Mononuclear cell (primary cell): ENCODE data around the gene DEPDC4. TPM values are rescaled to one million over a fixed set of nuclear protein-coding genes. Genes with fewer than 3 reads are reported as not detected.
"Not testable (repeated sequence)": the region's sequence is repeated elsewhere in the genome, so short reads cannot be mapped to it uniquely, and the experiment has no call there.

Experiments
- H3K27me3 ChIP-seq: 2 replicates; pipeline ENCODE4 v1.6.0; 2011; ENCODE audit warnings: low read length, control low read depth; ENCODE audit not compliant: insufficient read depth
- H3K4me1 ChIP-seq: 2 replicates; pipeline ENCODE4 v1.5.1; 2011; ENCODE audit warnings: mild to moderate bottlenecking, low read length, control low read depth; ENCODE audit not compliant: insufficient read depth
- H3K4me3 ChIP-seq: 2 replicates; pipeline ENCODE4 v1.5.1; 2011; ENCODE audit warnings: mild to moderate bottlenecking, low read length, moderate library complexity
- H3K9me3 ChIP-seq: 2 replicates; pipeline ENCODE4 v1.5.1; 2011; ENCODE audit warnings: low read depth, mild to moderate bottlenecking, control low read depth, low read length
- total RNA-seq: library from RNA; depleted of rRNA; stranded (reverse); fragments of >200 nt; gene quantifications from one replicate; pipeline ENCODE4 v1.2.3, GENCODE V29; 2012

The DEPDC4 gene
- total RNA-seq, 1 donor, result not detected

GRCh38 chr12:100239589-100239988 is 27.3 kb downstream of the DEPDC4 start:
- H3K4me1 ChIP-seq, result no peaks in the 10 kb centered on the region
- H3K9me3 ChIP-seq, result no peaks in the 10 kb centered on the region
- no peaks in the 10 kb centered on the region for H3K27me3 ChIP-seq
- H3K4me3 ChIP-seq, result no peak overlapping the region

GRCh38 chr12:100238801-100239200 is 28.1 kb downstream of the DEPDC4 start:
- H3K27me3 ChIP-seq, result no peaks in the 10 kb centered on the region
- H3K9me3 ChIP-seq, result no peaks in the 10 kb centered on the region
- H3K4me3 ChIP-seq, result no peak overlapping the region
- H3K4me1 ChIP-seq, result no peaks in the 10 kb centered on the region

DNA sequence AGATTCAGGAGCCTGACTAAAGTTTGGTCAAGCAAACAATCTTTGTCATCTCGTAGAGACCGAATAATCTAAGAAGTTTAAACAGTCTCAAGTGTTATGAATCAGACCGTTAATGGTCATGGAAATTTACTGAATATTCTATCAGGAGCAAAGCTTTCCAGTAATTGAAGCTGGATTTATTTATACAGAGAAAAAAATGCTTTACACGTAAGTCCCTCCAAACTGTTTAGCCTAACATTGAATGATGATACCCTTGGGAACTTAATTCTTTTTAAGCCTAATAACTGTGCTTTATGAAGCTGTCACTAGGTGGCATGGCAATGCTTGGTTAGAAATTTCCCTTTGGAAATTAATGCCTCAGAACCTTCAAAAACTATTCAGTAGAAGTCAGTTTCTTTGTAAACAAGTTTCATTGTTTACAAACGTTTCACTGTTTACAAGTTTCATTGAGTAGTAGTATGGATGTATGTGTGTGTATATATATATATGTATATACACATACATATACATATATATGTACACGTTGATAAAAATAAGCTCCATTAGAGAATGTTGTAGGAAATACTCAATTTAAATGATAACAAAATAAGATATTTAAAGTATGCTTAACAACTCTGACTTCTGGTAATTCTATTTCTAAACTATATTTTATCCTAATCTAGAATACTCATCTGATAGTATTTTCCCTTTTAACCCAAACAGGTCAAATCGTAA is 32.1 kb downstream of the DEPDC4 start:
- H3K4me1 ChIP-seq, result no peaks in the 10 kb centered on the region
- no peaks in the 10 kb centered on the region for H3K9me3 ChIP-seq
- H3K4me3 ChIP-seq, result no peak overlapping the region
- H3K27me3 ChIP-seq, result no peaks in the 10 kb centered on the region

DNA sequence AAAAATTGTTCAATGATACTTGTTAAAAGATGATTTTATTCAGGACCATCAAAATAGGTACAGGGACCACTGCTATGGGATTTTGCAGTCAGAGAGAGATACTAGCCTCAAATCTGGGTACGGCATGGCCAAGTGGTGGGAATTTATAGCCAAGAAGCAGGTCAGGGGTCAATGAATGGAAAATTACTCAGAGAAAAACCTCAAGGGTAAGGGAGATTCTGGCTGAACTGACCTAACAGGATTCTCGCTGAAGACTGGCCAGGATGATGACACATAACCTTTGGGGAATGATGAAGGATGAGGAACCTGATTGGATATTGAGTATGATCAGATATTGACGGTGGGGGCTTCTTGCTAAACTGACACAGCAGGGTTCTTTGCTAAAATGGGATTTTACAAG is 32.7 kb downstream of the DEPDC4 start:
- H3K4me3 ChIP-seq, result no peak overlapping the region
- no peaks in the 10 kb centered on the region for H3K4me1 ChIP-seq
- H3K9me3 ChIP-seq, result no peaks in the 10 kb centered on the region
- H3K27me3 ChIP-seq, result no peaks in the 10 kb centered on the region

DNA sequence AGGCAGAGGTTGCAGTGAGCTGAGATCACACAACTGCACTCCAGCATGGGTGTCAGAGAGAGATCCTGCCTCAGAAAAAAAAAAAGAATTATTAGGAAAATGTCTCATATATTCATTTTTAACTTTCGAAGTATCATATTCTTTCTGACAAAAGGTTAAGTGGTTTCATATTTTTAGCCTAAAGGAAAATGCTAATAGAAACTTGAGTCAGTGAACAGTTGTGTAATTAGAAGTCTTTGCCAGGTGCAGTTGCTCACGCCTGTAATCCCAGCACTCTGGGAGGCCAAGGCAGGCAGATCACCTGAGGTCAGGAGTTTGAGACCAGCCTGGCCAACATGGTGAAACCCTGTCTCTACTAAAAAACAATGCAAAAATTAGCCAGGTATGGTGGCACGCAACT is 35.0 kb downstream of the DEPDC4 start:
- H3K4me3 ChIP-seq, H3K9me3 ChIP-seq, H3K4me1 ChIP-seq, H3K27me3 ChIP-seq: not testable (repeated sequence)

DNA sequence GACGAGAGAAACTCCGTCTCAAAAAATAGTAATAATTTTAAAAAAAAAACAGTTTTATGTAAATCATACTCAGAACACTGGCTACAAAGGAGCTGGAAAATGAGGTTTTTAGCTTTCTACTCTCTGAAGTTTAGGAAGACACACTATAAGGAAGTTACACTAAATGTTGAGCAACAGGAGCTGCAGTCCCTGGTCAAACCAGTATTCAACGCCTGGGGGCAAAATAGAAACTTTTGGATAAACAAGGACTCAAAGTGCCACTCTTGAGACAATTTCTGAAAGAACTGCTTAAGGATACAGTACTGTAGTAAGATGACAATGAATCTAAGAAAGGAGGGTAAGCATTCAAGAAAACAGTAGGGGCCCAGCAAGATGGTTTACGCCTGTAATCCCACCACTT is 37.0 kb downstream of the DEPDC4 start:
- Histone ChIP-seq H3K4me3 (no peak overlapping the region), H3K4me1 (no peaks in the 10 kb centered on the region)

GRCh38 chr12:100229036-100229635 is 37.7 kb downstream of the DEPDC4 start:
- no peaks in the 10 kb centered on the region for H3K27me3 ChIP-seq
- no peak overlapping the region for H3K4me3 ChIP-seq
- no peaks in the 10 kb centered on the region for H3K4me1 ChIP-seq
- no peaks in the 10 kb centered on the region for H3K9me3 ChIP-seq

More for the DNA sequence above, 37.0 kb downstream of the DEPDC4 start:
- no peaks in the 10 kb centered on the region for H3K9me3 ChIP-seq
- no peaks in the 10 kb centered on the region for H3K27me3 ChIP-seq

- H3K4me1 ChIP-seq, result no peaks in the 10 kb centered on the region
- H3K4me3 ChIP-seq, result no peak overlapping the region
- H3K9me3 ChIP-seq, result no peaks in the 10 kb centered on the region
- H3K27me3 ChIP-seq, result no peaks in the 10 kb centered on the region
These were observed 41.4 kb downstream of the DEPDC4 start for GRCh38 chr12:100225491-100225890.

DNA sequence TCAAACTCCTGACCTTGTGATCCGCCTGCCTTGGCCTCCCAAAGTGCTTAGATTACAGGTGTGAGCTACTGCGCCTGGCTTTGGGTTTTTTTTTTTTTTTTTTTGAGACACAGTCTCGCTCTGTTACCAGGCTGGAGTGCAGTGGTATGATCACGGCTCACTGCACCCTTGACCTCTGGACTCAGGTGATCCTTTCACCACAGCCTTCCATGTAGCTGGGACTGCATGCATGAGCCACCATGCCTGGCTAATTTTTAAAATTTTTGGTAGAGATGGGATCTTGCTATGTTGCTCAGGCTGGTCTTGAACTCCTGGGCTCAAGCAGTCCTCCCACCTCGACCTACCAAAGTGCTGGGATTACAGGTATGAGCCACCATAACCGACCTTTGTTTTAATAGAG is 44.7 kb downstream of the DEPDC4 start:
- H3K4me3 ChIP-seq, H3K9me3 ChIP-seq, H3K27me3 ChIP-seq, H3K4me1 ChIP-seq: not testable (repeated sequence)

- no peaks in the 10 kb centered on the region for H3K27me3 ChIP-seq
- H3K4me3 ChIP-seq, result no peak overlapping the region
These were observed 45.4 kb downstream of the DEPDC4 start for GRCh38 chr12:100221523-100221922.

GRCh38 chr12:100219328-100220109 is 47.4 kb downstream of the DEPDC4 start:
- Histone ChIP-seq H3K4me3 (no peak overlapping the region), H3K27me3 (no peaks in the 10 kb centered on the region), H3K4me1 (peaks cover 4% of the 10 kb centered on the region), H3K9me3 (no peaks in the 10 kb centered on the region)

More at GRCh38 chr12:100221523-100221922, 45.4 kb downstream of the DEPDC4 start:
- H3K4me1 ChIP-seq, result no peaks in the 10 kb centered on the region
- no peaks in the 10 kb centered on the region for H3K9me3 ChIP-seq

- Histone ChIP-seq H3K9me3 (no peaks in the 10 kb centered on the region), H3K4me1 (peaks cover 7% of the 10 kb centered on the region), H3K27me3 (no peaks in the 10 kb centered on the region), H3K4me3 (no peak overlapping the region)
These were observed 50.5 kb downstream of the DEPDC4 start for GRCh38 chr12:100216337-100216736.

GRCh38 chr12:100215209-100215608 is 51.7 kb downstream of the DEPDC4 start:
- no peaks in the 10 kb centered on the region for H3K27me3 ChIP-seq
- peaks cover 7% of the 10 kb centered on the region for H3K4me1 ChIP-seq
- H3K4me3 ChIP-seq, result no peak overlapping the region
- H3K9me3 ChIP-seq, result no peaks in the 10 kb centered on the region

GRCh38 chr12:100214518-100214917 is 52.4 kb downstream of the DEPDC4 start:
- Histone ChIP-seq H3K27me3 (no peaks in the 10 kb centered on the region), H3K4me3 (no peak overlapping the region), H3K4me1 (peaks cover 7% of the 10 kb centered on the region), H3K9me3 (no peaks in the 10 kb centered on the region)

DNA sequence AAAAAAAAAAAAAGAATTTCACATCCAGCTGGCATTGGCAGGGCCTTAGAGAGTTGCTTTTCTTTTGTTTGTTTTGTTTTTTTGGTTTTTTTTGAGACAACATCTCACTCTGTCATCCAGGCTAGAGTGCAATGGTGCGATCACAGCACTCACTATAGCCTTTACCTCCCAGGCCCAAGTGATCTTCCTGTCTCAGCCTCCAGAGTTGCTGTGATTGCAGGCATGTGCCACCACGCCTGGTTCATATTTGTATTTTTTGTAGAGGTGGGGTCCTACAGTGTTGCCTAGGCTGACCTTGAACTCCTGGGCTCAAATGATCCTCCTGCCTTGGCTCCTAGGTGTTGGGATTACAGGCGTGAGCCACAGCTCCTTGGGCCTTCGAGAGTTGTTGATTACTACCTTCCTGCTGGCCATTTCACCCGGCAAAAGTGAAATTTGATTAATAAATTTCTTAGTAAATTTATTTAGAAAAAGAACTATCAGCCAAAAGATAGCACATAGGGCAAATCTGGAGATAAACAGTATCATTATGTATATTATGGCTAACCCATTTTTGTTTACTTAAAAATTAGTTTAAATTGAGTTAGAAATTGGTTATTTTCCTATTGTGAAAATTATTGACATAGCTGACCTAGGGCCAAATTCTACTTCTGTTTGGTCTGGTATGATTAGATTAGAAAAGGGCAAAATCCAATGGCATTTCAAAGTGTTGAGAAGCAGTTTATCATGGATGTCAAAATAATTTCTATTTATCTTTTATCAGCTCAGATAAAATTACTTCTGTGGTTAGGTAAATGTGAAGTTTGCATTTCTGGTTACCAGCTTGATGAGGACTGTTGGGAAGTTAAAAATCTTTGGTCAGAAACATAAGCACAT is 53.6 kb downstream of the DEPDC4 start:
- Histone ChIP-seq H3K4me1 (peaks cover 7% of the 10 kb centered on the region), H3K9me3 (no peaks in the 10 kb centered on the region), H3K27me3 (no peaks in the 10 kb centered on the region), H3K4me3 (no peak overlapping the region)
